Measurements from ENCODE around the gene GDI2.

DNA sequence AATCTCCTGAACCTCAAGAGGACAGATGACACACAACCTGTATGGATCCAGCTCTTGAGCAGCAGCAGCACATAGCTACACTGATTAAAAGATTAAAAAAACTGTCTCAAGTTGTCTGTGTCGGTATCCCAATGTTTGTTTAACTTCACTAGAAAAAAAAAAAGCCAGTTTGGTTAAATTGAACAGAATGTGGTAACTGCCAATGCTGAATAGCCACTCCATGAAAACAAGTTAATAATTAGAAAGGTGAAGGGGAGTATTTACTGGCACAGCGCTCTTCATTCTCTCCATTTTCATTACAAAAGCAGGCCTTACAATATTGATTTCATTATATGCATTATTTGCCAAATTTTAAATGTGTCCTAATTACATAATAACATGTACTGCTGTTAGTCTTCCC, 47.6 kb downstream of the GDI2 start:
- TF ChIP-seq SP1 (IDR thresholded peaks at IDR 0.05) (no peak), LEF1 (IDR thresholded peaks at IDR 0.05; ENCODE audit: borderline replicate concordance) (no peak), FOXA1 (IDR thresholded peaks at IDR 0.05) (no peak), FOXM1 (IDR thresholded peaks at IDR 0.05; ENCODE audit: borderline replicate concordance) (no peak), SUZ12 (IDR thresholded peaks at IDR 0.05) (no peak), ARNT (IDR thresholded peaks at IDR 0.05) (no peak), ELF4 (IDR thresholded peaks at IDR 0.05) (no peak)
- TF ChIP-seq, protein P1, sequence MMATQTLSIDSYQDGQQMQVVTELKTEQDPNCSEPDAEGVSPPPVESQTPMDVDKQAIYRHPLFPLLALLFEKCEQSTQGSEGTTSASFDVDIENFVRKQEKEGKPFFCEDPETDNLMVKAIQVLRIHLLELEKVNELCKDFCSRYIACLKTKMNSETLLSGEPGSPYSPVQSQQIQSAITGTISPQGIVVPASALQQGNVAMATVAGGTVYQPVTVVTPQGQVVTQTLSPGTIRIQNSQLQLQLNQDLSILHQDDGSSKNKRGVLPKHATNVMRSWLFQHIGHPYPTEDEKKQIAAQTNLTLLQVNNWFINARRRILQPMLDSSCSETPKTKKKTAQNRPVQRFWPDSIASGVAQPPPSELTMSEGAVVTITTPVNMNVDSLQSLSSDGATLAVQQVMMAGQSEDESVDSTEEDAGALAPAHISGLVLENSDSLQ (IDR thresholded peaks at IDR 0.05) = no peak

All from HEK293T (cell line).